LNCAP (cell line): ENCODE results near the gene SLC25A25.

Experiments
- TF ChIP-seq, protein P1 (sequence below): fragments of 450-650 bp; IDR thresholded peaks from 2 replicates; pipeline ENCODE4 v1.5.1; 2017; ENCODE audit warnings: mild to moderate bottlenecking

SLC25A25 gene

DNA sequence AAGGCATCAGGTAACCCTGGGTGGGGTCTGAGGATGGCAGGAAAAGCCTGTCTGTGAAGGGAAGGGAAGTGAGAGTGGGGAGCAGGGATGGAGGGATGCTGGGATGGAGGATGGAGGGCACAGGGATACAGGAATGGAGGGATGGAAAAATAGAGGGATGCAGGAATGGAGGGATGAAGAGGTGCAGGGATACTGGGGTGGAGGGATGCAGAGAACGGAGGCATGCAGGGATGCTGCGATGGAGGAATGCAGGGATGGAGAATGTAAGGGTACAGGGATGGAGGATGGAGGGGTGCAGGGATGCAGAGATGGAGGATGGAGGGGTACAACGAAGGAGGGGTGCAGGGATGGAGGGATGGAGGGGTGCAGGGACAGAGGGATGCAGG is 50.4 kb downstream of the SLC25A25 start:
- TF ChIP-seq, protein P1, sequence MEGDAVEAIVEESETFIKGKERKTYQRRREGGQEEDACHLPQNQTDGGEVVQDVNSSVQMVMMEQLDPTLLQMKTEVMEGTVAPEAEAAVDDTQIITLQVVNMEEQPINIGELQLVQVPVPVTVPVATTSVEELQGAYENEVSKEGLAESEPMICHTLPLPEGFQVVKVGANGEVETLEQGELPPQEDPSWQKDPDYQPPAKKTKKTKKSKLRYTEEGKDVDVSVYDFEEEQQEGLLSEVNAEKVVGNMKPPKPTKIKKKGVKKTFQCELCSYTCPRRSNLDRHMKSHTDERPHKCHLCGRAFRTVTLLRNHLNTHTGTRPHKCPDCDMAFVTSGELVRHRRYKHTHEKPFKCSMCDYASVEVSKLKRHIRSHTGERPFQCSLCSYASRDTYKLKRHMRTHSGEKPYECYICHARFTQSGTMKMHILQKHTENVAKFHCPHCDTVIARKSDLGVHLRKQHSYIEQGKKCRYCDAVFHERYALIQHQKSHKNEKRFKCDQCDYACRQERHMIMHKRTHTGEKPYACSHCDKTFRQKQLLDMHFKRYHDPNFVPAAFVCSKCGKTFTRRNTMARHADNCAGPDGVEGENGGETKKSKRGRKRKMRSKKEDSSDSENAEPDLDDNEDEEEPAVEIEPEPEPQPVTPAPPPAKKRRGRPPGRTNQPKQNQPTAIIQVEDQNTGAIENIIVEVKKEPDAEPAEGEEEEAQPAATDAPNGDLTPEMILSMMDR: no peak

DNA sequence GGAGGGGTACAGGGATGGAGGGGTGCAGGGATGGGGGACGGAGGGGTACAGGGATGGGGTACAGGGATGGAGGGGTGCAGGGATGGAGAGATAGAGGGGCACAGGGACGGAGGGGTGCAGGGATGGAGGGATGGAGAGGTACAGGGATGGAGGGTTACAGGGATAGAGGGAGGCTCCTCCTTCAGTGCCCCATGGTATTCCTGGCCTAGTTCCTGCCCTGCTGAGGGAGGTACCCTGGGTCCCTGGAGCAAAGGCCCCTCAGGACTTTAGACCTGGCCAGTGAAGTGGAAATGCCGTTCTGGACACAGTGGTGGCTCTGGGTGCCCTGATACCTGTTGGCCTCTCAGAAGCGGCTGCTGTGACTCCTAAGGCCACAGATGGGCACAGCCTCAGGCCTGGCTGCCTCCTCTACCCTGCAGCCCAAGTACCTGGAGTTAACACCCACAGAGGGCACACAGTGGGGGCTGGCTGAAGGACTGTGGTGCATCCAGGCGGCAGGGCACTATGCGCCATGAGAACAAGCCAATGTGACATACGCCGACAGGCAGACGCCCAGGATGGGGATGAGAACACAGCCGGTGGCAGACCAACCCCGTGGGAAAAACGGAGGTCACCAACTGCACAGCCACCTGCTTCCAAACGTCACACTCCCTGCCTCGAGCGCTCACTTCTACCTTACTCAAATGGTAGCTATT is 51.1 kb downstream of the SLC25A25 start:
- TF ChIP-seq, protein P1: no peak

DNA sequence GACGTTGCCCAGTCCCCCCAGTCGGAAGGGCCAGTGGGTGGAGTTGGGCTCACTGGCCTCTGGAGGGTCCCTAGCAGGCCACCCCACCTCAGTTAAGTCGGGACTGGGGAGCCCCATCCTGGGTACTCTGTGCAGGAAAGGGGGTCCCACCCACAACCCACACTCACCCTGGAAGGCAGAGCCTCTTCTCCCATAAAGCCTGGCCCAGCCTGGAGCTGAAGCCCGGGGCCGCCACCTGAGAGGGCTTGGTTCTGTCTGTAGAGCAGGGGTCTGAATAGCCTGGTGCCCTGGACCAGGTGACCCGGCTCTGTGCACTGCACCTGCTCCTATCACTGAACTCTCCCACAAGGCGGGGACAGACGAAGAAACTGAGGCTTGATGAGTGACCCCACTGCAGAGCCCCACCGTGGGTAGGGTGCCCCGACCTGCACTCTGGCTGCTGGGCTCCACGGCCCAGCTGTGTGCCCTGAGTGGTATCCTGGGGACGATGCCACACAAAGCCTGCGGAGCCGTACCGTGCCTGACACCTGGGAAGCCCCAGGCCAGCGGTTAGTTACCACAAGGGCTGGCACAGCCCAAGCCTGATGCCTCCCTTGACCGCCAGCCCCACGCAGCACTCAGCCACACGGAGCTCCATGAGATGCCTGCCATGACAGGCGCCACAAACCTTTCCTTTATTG is 52.2 kb downstream of the SLC25A25 start:
- TF ChIP-seq, protein P1: no peak

DNA sequence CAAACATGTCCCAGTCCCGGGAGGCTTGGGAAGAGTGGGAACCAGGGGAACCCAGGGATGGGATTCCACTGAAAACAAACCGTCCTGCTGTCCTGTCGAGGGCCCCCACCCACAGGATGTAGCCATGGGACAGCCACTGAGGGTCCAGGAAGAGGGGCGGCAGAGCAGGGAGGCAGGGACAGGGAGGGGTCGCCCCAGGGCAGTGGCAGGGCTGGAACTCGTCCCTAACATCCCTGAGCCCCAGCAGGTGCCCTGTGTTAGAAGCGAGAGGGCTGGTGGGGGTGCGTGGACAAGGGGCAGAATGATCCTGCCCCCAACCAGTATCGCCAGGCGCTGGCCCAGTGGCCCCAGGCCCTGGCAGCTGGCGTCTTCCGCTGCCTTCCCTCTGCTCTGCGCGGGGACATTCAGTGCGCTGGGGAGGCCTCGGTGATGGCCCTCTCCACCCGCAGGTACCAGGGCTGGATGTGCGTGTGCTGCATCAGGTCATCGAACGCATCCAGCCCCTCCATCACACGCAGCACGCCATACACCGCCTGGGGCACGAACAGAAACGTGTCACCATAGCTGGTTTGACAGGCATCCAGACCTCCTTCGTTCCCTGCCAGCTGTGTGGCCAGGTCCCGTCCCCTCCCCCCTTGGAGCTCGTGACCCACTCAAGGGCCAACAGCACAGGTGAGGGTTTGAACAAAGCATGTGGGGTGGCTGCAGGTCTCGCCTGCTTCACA is 52.9 kb downstream of the SLC25A25 start:
- TF ChIP-seq, protein P1: no peak

DNA sequence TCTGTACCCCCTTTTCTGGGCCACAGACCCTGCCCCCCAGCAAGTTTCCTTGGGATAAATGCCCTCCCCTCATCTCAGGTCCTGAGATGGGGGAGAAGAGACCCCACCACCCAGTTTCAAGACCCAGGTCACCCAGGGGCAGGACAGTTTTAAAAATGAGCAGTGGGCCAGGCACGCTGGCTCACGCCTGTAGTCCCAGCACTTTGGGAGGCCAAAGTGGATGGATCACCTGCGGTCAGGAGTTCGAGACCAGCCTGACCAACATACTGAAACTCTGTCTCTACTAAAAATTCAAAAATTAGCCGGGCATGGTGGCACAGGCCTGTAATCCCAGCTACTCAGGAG is 53.4 kb downstream of the SLC25A25 start:
- TF ChIP-seq, protein P1: no peak

DNA sequence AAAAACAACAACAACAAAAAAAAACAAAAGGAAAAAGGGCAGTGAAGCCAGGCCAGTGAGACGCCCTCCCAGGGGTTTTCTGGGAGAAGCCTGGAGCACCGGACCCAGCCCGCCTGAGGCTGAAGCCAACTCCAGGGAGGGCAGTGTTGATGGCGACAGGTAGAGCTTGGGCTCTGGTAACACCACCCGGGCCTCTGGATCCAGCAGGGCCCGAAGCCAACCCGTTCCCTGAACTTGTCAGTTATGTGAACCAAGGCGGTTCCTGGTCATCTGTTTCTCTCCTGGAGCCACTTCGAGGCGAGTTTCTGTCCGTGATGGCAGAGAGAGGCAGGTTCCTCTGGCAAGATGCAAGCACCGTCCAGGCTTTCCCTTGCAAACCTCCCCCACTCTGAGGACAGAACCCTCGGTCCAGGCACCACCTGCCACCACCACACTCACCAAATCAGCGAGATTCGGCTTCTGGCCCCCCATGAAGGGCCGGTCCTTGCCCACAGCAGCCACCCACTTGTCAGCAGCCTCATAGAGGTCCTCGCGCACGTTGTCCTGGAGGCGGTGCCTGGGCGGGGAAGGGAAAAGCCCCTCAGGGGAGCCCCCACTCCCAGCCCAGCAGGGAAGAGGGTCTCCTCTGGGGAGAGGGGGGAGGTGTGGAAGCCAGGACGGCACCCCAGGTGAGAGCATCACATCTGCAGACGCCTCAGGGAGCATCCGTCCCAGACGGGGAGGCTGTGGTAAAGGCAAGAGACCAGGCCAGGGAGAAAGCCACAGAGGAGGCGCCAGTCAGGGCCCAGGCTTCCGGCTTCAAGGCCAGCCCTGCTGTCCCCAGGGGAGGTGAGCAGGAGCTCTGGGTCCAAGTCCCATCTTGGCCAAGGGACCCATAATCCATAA is 54.1 kb downstream of the SLC25A25 start:
- TF ChIP-seq, protein P1: no peak

DNA sequence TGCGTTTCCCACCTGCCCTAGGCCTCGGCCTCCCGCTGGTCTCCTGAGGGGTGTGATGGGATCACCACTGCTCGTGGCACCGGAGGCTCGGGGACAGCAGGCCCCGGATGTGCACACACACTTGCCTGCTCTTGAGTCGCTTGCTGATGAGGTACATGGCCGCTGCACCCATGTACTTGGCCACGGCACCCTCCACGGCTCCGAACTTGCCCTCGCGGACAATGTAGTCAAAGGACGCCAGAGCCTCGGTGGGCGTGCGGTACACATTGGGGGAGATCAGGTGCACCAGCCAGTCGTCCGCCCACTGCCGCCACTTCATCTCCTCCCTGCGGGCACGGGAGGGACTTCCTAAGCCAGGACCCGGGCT is 54.8 kb downstream of the SLC25A25 start:
- TF ChIP-seq, protein P1: no peak
